DND-41 (cell line): ENCODE results near the gene ERCC1.

Experiments used
- ATAC-seq: fragments of 200-7000 bp; cut with Tn5 transposase; 3 replicates; pipeline ENCODE4 v1.9.1; 2021; ENCODE audit warnings: low read depth; ENCODE audit not compliant: insufficient read depth
- DNase-seq: peaks from one replicate; pipeline ENCODE4 v3.0.0-alpha.2; 2020
- H2AFZ ChIP-seq: 2 replicates; pipeline ENCODE4 v1.6.0; 2012; ENCODE audit warnings: low read depth, low read length
- H3K27ac ChIP-seq: 2 replicates; pipeline ENCODE4 v1.5.1; 2012; ENCODE audit warnings: low read length, inconsistent platforms
- H3K27me3 ChIP-seq: fragments of 200-600 bp; sonication (generic); 2 replicates; pipeline ENCODE4 v1.6.0; 2012; ENCODE audit warnings: low read length, mild to moderate bottlenecking, inconsistent platforms; ENCODE audit not compliant: insufficient read depth, poor library complexity
- H3K36me3 ChIP-seq: 2 replicates; pipeline ENCODE4 v1.5.1; 2012; ENCODE audit warnings: low read length, inconsistent platforms; ENCODE audit not compliant: insufficient read depth
- H3K4me1 ChIP-seq: 2 replicates; pipeline ENCODE4 v1.5.1; 2012; ENCODE audit warnings: mild to moderate bottlenecking, low read length; ENCODE audit not compliant: insufficient read depth
- H3K4me2 ChIP-seq: 2 replicates; pipeline ENCODE4 v1.6.0; 2012; ENCODE audit warnings: mild to moderate bottlenecking, moderate library complexity, low read length, inconsistent platforms; ENCODE audit not compliant: insufficient read depth
- H3K4me3 ChIP-seq, 2 experiments: fragments of 200-600 bp in 1 of 2; shearing (Covaris generic) in 1 of 2; 2 replicates each; pipeline ENCODE4 v1.5.1; 2012 to 2016; ENCODE audit warnings: inconsistent platforms in 2 of 2, low read length in 2 of 2, mild to moderate bottlenecking in 2 of 2, low read depth in 1 of 2, moderate library complexity in 1 of 2
- H3K79me2 ChIP-seq: 2 replicates; pipeline ENCODE4 v1.6.0; 2012; ENCODE audit warnings: low read length, inconsistent platforms; ENCODE audit not compliant: insufficient read depth
- H3K9ac ChIP-seq: 2 replicates; pipeline ENCODE4 v1.6.0; 2012; ENCODE audit warnings: low read depth, mild to moderate bottlenecking, inconsistent platforms, low read length, moderate library complexity
- H3K9me3 ChIP-seq: 2 replicates; pipeline ENCODE4 v1.5.1; 2012; ENCODE audit warnings: low read length, moderate library complexity, mild to moderate bottlenecking, inconsistent platforms; ENCODE audit not compliant: insufficient read depth, severe bottlenecking
- H4K20me1 ChIP-seq: 2 replicates; pipeline ENCODE4 v1.6.0; 2012; ENCODE audit warnings: low read length; ENCODE audit not compliant: insufficient read depth
- EZH2 ChIP-seq: IDR thresholded peaks from 3 replicates; pipeline ENCODE4 v1.6.1; 2012; ENCODE audit warnings: borderline replicate concordance, low read depth, mild to moderate bottlenecking, moderate library complexity, low read length, inconsistent platforms; ENCODE audit not compliant: severe bottlenecking
- TF ChIP-seq, protein P1 (sequence below): IDR thresholded peaks from 2 replicates; pipeline ENCODE4 v1.5.1; 2012; ENCODE audit warnings: borderline replicate concordance, low read length, moderate library complexity, mild to moderate bottlenecking; ENCODE audit not compliant: poor library complexity, severe bottlenecking; ENCODE audit errors: extremely low read depth

Gene ERCC1

DNA sequence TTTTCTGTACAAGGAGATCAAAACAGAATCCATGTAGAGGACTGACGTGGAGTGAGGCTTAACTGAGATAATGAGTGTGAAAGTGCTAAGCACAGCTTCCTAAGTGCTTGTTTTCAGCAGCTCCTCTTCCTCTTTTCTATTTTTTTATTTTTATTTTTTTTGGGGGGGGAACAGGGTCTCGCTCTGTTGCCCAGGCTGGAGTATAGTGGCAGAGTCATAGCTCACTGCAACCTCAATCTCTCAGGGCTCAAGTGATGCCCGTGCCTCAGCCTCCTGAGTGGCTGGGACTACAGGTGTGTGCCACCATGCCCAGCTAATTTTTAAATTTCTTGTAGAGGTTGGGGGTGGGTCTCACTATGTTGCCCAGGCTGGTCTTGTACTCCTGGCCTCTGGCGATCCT is 38.5 kb upstream of the ERCC1 start:
- Histone ChIP-seq H3K4me2 (no peak overlapping the region), H3K79me2 (no peaks in the 10 kb centered on the region), H3K27ac (no peak overlapping the region), H3K36me3 (no peaks in the 10 kb centered on the region), H3K27me3 (no peaks in the 10 kb centered on the region), H2AFZ (no peak overlapping the region), H3K9me3 (no peaks in the 10 kb centered on the region), H3K4me1 (peaks cover 3% of the 10 kb centered on the region), H4K20me1 (0 out of 2 replicates have a peak, but pooled peaks cover 3% of the 10 kb centered on the region), H3K9ac (no peak overlapping the region), H3K4me3 (no peak overlapping the region)
- ATAC-seq (no peak), DNase-seq (no peak)
- no peak for TF ChIP-seq EZH2
- TF ChIP-seq, protein P1, sequence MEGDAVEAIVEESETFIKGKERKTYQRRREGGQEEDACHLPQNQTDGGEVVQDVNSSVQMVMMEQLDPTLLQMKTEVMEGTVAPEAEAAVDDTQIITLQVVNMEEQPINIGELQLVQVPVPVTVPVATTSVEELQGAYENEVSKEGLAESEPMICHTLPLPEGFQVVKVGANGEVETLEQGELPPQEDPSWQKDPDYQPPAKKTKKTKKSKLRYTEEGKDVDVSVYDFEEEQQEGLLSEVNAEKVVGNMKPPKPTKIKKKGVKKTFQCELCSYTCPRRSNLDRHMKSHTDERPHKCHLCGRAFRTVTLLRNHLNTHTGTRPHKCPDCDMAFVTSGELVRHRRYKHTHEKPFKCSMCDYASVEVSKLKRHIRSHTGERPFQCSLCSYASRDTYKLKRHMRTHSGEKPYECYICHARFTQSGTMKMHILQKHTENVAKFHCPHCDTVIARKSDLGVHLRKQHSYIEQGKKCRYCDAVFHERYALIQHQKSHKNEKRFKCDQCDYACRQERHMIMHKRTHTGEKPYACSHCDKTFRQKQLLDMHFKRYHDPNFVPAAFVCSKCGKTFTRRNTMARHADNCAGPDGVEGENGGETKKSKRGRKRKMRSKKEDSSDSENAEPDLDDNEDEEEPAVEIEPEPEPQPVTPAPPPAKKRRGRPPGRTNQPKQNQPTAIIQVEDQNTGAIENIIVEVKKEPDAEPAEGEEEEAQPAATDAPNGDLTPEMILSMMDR: no peak

DNA sequence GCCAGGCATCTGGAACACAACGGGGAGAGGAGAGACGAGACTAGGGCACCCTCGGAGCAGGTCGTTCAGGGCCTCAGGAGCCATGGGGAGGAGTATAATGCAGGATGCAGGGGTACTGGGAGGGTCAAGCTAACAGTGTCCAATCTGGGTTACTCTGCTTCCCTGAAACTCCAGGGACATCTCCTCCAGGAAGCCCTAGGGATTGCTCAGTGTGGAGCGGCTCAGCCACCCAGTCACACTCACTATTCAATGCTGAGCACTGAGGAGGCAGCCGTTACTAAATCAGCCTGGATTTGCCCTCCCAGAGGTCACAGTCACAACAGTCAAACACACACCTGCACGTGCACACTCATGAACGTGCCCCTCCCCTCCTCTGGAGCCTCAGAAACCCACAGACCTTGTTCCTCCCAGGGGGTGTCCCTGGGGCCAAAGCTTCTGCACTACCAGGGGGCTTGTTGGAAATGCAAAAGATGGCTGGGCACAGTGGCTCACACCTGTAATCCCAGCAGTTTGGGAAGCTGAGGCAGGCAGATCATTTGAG is 37.2 kb upstream of the ERCC1 start:
- no peaks in the 10 kb centered on the region for H3K36me3 ChIP-seq
- H3K79me2 ChIP-seq: no peaks in the 10 kb centered on the region
- no peaks in the 10 kb centered on the region for H3K4me1 ChIP-seq
- no peak overlapping the region for H3K9ac ChIP-seq
- no peak overlapping the region for H3K27ac ChIP-seq
- DNase-seq (no peak), ATAC-seq (no peak)
- H2AFZ ChIP-seq: no peak overlapping the region
- H3K4me3 ChIP-seq: no peak overlapping the region
- TF ChIP-seq EZH2: no peak
- TF ChIP-seq, protein P1: no peak
- no peaks in the 10 kb centered on the region for H3K9me3 ChIP-seq
- no peaks in the 10 kb centered on the region for H4K20me1 ChIP-seq
- H3K27me3 ChIP-seq: no peaks in the 10 kb centered on the region
- H3K4me2 ChIP-seq: no peak overlapping the region

DNA sequence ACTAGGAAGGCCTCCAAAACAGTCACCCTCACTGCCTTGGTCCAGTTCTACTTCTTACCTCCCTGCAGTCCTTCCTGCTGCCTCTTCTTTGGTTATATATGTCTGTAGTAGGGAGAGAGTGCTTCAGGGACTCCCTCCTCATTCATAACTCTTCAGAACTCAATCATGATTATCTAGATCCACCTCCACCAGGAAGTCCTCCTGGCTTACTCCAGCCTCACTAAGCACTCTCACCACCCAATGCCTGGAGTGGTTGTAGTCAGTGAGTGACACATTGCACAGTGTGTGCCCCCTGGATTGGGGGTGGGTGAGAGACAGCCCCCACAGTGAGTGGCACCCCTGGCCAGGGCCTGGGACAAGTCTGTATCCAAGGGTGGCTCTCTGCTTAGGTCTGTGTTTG is 34.1 kb upstream of the ERCC1 start:
- H3K9me3 ChIP-seq: no peaks in the 10 kb centered on the region
- H3K36me3 ChIP-seq: no peaks in the 10 kb centered on the region
- H3K27ac ChIP-seq: no peak overlapping the region
- DNase-seq (no peak), ATAC-seq (no peak)
- H3K9ac ChIP-seq: no peak overlapping the region
- no peaks in the 10 kb centered on the region for H4K20me1 ChIP-seq
- no peak overlapping the region for H3K4me3 ChIP-seq
- no peak overlapping the region for H3K4me2 ChIP-seq
- H3K79me2 ChIP-seq: no peaks in the 10 kb centered on the region
- no peak overlapping the region for H2AFZ ChIP-seq
- no peaks in the 10 kb centered on the region for H3K4me1 ChIP-seq
- H3K27me3 ChIP-seq: no peaks in the 10 kb centered on the region
- TF ChIP-seq, protein P1: no peak
- TF ChIP-seq EZH2: no peak

DNA sequence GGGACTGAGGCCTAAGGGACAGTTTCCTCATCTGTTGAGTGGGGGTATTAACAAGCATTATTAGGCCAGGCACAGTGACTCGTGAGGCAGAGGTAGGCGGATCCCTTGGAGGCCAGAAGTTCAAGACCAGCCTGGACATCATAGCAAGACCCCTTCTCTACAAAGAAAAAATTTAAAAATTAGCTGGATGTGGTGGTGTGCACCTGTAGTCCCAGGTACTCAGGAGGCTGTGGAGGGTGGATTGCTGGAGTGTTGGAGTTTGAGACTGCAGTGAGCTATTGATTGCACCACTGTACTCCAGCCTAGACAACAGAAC is 32.7 kb upstream of the ERCC1 start:
- Histone ChIP-seq H3K4me2 (no peak overlapping the region), H3K4me3 (no peak overlapping the region), H2AFZ (no peak overlapping the region), H3K27ac (no peak overlapping the region), H3K4me1 (peaks cover 5% of the 10 kb centered on the region), H3K9me3 (no peaks in the 10 kb centered on the region), H3K36me3 (no peaks in the 10 kb centered on the region), H4K20me1 (peaks cover 3% of the 10 kb centered on the region; the same call in 1 of the 2 replicates), H3K27me3 (peaks cover 3% of the 10 kb centered on the region), H3K9ac (no peak overlapping the region), H3K79me2 (no peaks in the 10 kb centered on the region)
- ATAC-seq: no peak
- DNase-seq: no peak
- no peak for TF ChIP-seq EZH2
- TF ChIP-seq, protein P1: no peak
